Suprapubic skin (tissue), 4 donors: ENCODE results near the gene RAF1. TPM values are rescaled to one million over a fixed set of nuclear protein-coding genes. Genes with fewer than 3 reads are reported as not detected.

ENCODE experiments used
- DNase-seq, 2 donors: peaks; one replicate each; pipeline ENCODE4 v3.0.0-alpha.2; 2019; ENCODE audit warnings: low spot score in 2 of 2
- H3K27ac ChIP-seq: fragments of 200-600 bp; sonication (generic); one replicate; pipeline ENCODE4 v1.5.1; 2019
- H3K27me3 ChIP-seq: fragments of 200-600 bp; sonication (generic); one replicate; pipeline ENCODE4 v1.5.1; 2019
- H3K36me3 ChIP-seq: fragments of 200-600 bp; sonication (generic); one replicate; pipeline ENCODE4 v1.5.1; 2019
- H3K4me1 ChIP-seq: fragments of 200-600 bp; sonication (generic); one replicate; pipeline ENCODE4 v1.5.1; 2019
- H3K4me3 ChIP-seq: fragments of 200-600 bp; sonication (generic); one replicate; pipeline ENCODE4 v1.5.1; 2019; ENCODE audit warnings: mild to moderate bottlenecking
- H3K9me3 ChIP-seq: fragments of 200-600 bp; sonication (generic); one replicate; pipeline ENCODE4 v1.5.1; 2019
- EP300 ChIP-seq: sonication (generic); formaldehyde crosslinking; IDR thresholded peaks from one replicate; pipeline ENCODE4 v1.6.1; 2017; ENCODE audit warnings: antibody characterized with exemption
- POLR2A ChIP-seq, 2 donors: fragments of 450-650 bp; IDR thresholded peaks; one replicate each; pipeline ENCODE4 v1.6.1; 2017; ENCODE audit warnings: antibody characterized with exemption in 2 of 2, mild to moderate bottlenecking in 2 of 2, moderate library complexity in 2 of 2
- POLR2AphosphoS5 ChIP-seq, 3 donors: sonication (generic); formaldehyde crosslinking; IDR thresholded peaks; one replicate each; pipeline ENCODE4 v1.6.1; 2017; ENCODE audit warnings: antibody characterized with exemption in 3 of 3
- WGBS: methylation state at CpG from one replicate; pipeline ENCODE4 v1.1.5; 2018; 5-methylcytosine and 5-hydroxymethylcytosine counted together
- total RNA-seq, 4 donors: library from RNA; depleted of rRNA; stranded (reverse); fragments of >200 nt; gene quantifications; one replicate each; pipeline ENCODE4 v1.1.0, GENCODE V29; 2016
- TF ChIP-seq, protein P1 (sequence below), 2 donors: fragments of 200-600 bp in 1 of 2; fragments of 450-650 bp in 1 of 2; sonication (generic) in 1 of 2; IDR thresholded peaks; one replicate each; pipeline ENCODE4 v1.5.1; 2016 to 2019; ENCODE audit warnings: antibody characterized with exemption in 2 of 2, mild to moderate bottlenecking in 1 of 2, moderate library complexity in 1 of 2

The RAF1 gene
- total RNA-seq, 4 donors from 2014 or later, result 96.3 to 155 (median 123) TPM

DNA sequence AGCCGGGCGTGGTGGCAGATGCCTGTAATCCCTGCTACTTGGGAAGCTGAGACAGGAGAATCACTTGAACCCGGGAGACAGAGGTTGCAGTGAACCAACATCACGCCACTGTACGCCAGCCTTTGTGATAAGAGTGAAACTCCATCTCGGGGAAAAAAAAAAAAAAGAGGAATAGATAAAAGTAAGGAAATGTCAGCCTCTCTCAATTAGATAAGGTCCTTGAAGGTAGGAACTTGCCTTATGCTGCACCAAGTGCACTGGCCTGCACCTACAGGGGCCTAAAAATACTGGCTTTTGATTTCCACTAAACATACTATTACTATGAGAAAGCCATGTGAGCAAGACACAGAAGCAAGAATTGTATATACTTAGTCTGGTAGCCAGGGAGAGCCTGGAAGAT lies 7.1 kb downstream of the RAF1 start:
- no peak for TF ChIP-seq EP300
- TF ChIP-seq POLR2AphosphoS5 (IDR thresholded peaks at IDR 0.05), result no peak
- TF ChIP-seq, protein P1, sequence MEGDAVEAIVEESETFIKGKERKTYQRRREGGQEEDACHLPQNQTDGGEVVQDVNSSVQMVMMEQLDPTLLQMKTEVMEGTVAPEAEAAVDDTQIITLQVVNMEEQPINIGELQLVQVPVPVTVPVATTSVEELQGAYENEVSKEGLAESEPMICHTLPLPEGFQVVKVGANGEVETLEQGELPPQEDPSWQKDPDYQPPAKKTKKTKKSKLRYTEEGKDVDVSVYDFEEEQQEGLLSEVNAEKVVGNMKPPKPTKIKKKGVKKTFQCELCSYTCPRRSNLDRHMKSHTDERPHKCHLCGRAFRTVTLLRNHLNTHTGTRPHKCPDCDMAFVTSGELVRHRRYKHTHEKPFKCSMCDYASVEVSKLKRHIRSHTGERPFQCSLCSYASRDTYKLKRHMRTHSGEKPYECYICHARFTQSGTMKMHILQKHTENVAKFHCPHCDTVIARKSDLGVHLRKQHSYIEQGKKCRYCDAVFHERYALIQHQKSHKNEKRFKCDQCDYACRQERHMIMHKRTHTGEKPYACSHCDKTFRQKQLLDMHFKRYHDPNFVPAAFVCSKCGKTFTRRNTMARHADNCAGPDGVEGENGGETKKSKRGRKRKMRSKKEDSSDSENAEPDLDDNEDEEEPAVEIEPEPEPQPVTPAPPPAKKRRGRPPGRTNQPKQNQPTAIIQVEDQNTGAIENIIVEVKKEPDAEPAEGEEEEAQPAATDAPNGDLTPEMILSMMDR (IDR thresholded peaks at IDR 0.05), result no peak
- TF ChIP-seq POLR2A (IDR thresholded peaks at IDR 0.05), result no peak
- Histone ChIP-seq H3K27me3 (no peaks in the 10 kb centered on the region), H3K27ac (no peak overlapping the region), H3K9me3 (no peaks in the 10 kb centered on the region), H3K36me3 (no peaks in the 10 kb centered on the region), H3K4me1 (peaks cover 52% of the 10 kb centered on the region), H3K4me3 (no peak overlapping the region)
- no peak for DNase-seq
- WGBS, result 87% methylated on average over 6 of the region's 6 CpGs

GRCh38 chr3:12656193-12656592 lies 7.7 kb downstream of the RAF1 start:
- TF ChIP-seq POLR2A (IDR thresholded peaks at IDR 0.05), result no peak
- H3K4me3 ChIP-seq, result no peak overlapping the region
- no peaks in the 10 kb centered on the region for H3K9me3 ChIP-seq
- H3K27me3 ChIP-seq, result no peaks in the 10 kb centered on the region
- H3K4me1 ChIP-seq, result peaks cover 47% of the 10 kb centered on the region
- peaks cover 3% of the 10 kb centered on the region for H3K36me3 ChIP-seq
- DNase-seq, result no peak
- no peak overlapping the region for H3K27ac ChIP-seq

GRCh38 chr3:12655701-12656100 lies 8.2 kb downstream of the RAF1 start:
- Histone ChIP-seq H3K4me3 (no peak overlapping the region), H3K27me3 (no peaks in the 10 kb centered on the region), H3K4me1 (peaks cover 47% of the 10 kb centered on the region), H3K36me3 (peaks cover 3% of the 10 kb centered on the region), H3K9me3 (no peaks in the 10 kb centered on the region), H3K27ac (no peak overlapping the region)
- DNase-seq, result no peak
- TF ChIP-seq EP300 (no peak), POLR2A (IDR thresholded peaks at IDR 0.05) (no peak), POLR2AphosphoS5 (IDR thresholded peaks at IDR 0.05) (no peak)
- TF ChIP-seq, protein P1 (IDR thresholded peaks at IDR 0.05), result no peak
- WGBS, result 64% methylated on average over 4 of the region's 4 CpGs

- no peaks in the 10 kb centered on the region for H3K27me3 ChIP-seq
- no peaks in the 10 kb centered on the region for H3K9me3 ChIP-seq
- no peak overlapping the region for H3K4me3 ChIP-seq
- no peak for DNase-seq
- H3K4me1 ChIP-seq, result peaks cover 32% of the 10 kb centered on the region
- peaks cover 3% of the 10 kb centered on the region for H3K36me3 ChIP-seq
- WGBS, result 73% methylated on average over 4 of the region's 4 CpGs
- TF ChIP-seq POLR2AphosphoS5 (IDR thresholded peaks at IDR 0.05) (no peak), EP300 (no peak), POLR2A (IDR thresholded peaks at IDR 0.05) (no peak)
- TF ChIP-seq, protein P1 (IDR thresholded peaks at IDR 0.05), result no peak
- no peak overlapping the region for H3K27ac ChIP-seq
These were observed 10.2 kb downstream of the RAF1 start for GRCh38 chr3:12653747-12654146.

GRCh38 chr3:12648384-12648959 lies 15.4 kb downstream of the RAF1 start:
- no peak overlapping the region for H3K4me3 ChIP-seq
- H3K27ac ChIP-seq, result no peak overlapping the region
- no peaks in the 10 kb centered on the region for H3K27me3 ChIP-seq
- H3K36me3 ChIP-seq, result peaks cover 3% of the 10 kb centered on the region
- peaks cover 43% of the 10 kb centered on the region for H3K4me1 ChIP-seq
- whole genome bisulfite sequencing, result 93% methylated on average over 12 of the region's 12 CpGs
- no peaks in the 10 kb centered on the region for H3K9me3 ChIP-seq
- TF ChIP-seq, protein P1 (IDR thresholded peaks at IDR 0.05), result no peak
- no peak for TF ChIP-seq EP300
- TF ChIP-seq POLR2A (IDR thresholded peaks at IDR 0.05), result no peak
- TF ChIP-seq POLR2AphosphoS5 (IDR thresholded peaks at IDR 0.05), result no peak
- no peak for DNase-seq
